GM23338 (cell line): ENCODE results near the gene PSMA5. TPM values are rescaled to one million over a fixed set of nuclear protein-coding genes. Genes with fewer than 3 reads are reported as not detected.

ENCODE experiments used
- ATAC-seq: fragments of 200-7000 bp; cut with Tn5 transposase; 3 replicates; pipeline ENCODE4 v1.9.1; 2020
- DNase-seq: peaks from one replicate; pipeline ENCODE4 v3.0.0-alpha.2; 2015; ENCODE audit warnings: low spot score
- H2AFZ ChIP-seq: fragments of 200-600 bp; sonication (generic); 2 replicates; pipeline ENCODE4 v1.8.0; 2016; ENCODE audit warnings: antibody characterized with exemption, mild to moderate bottlenecking, moderate library complexity
- H3F3A ChIP-seq: fragments of 200-600 bp; sonication (generic); replicated peaks from 2 replicates; pipeline ENCODE4 v1.8.0; 2017; ENCODE audit warnings: antibody characterized with exemption, mixed run types, low read depth
- H3K27ac ChIP-seq: fragments of 200-600 bp; sonication (generic); 2 replicates; pipeline ENCODE4 v1.6.1; 2016; ENCODE audit warnings: low read depth
- H3K27me3 ChIP-seq: fragments of 200-600 bp; sonication (generic); 2 replicates; pipeline ENCODE4 v1.8.0; 2016; ENCODE audit warnings: mild to moderate bottlenecking, mixed run types, moderate library complexity; ENCODE audit not compliant: insufficient read depth
- H3K36me3 ChIP-seq: fragments of 200-600 bp; sonication (generic); 2 replicates; pipeline ENCODE4 v1.8.0; 2016; ENCODE audit warnings: mild to moderate bottlenecking; ENCODE audit not compliant: insufficient read depth
- H3K4me1 ChIP-seq: fragments of 200-600 bp; sonication (generic); 2 replicates; pipeline ENCODE4 v1.8.0; 2016; ENCODE audit warnings: mild to moderate bottlenecking, moderate library complexity; ENCODE audit not compliant: insufficient read depth
- H3K4me2 ChIP-seq: fragments of 200-600 bp; sonication (generic); 2 replicates; pipeline ENCODE4 v1.7.1; 2017; ENCODE audit warnings: mixed run types
- H3K4me3 ChIP-seq: fragments of 200-600 bp; sonication (generic); 2 replicates; pipeline ENCODE4 v1.6.1; 2016; ENCODE audit warnings: mixed run types
- H3K79me2 ChIP-seq: fragments of 200-600 bp; sonication (generic); replicated peaks from 2 replicates; pipeline ENCODE4 v1.8.0; 2017; ENCODE audit warnings: mild to moderate bottlenecking; ENCODE audit not compliant: insufficient read depth
- H3K9me2 ChIP-seq: fragments of 200-600 bp; sonication (generic); 2 replicates; pipeline ENCODE4 v1.8.0; 2017; ENCODE audit not compliant: insufficient read depth
- H4K20me1 ChIP-seq: fragments of 200-600 bp; sonication (generic); replicated peaks from 2 replicates; pipeline ENCODE4 v1.8.0; 2017; ENCODE audit warnings: mild to moderate bottlenecking; ENCODE audit not compliant: insufficient read depth
- H3K27ac Mint-ChIP-seq: 2 replicates; pipeline ENCODE4 v1.8.0; 2020; ENCODE audit warnings: inconsistent platforms, mild to moderate bottlenecking, moderate library complexity, mixed read lengths
- H3K27me3 Mint-ChIP-seq: 3 replicates; pipeline ENCODE4 v1.8.0; 2022; ENCODE audit warnings: low read depth, mild to moderate bottlenecking, moderate library complexity, mixed read lengths, inconsistent platforms; ENCODE audit not compliant: insufficient read depth, poor library complexity
- H3K36me3 Mint-ChIP-seq: 3 replicates; pipeline ENCODE4 v1.8.0; 2021; ENCODE audit warnings: low read depth, mild to moderate bottlenecking, inconsistent platforms, moderate library complexity, mixed read lengths
- H3K4me1 Mint-ChIP-seq: 3 replicates; pipeline ENCODE4 v1.8.0; 2020; ENCODE audit warnings: mild to moderate bottlenecking, inconsistent platforms, mixed read lengths
- H3K4me3 Mint-ChIP-seq: 3 replicates; pipeline ENCODE4 v1.8.0; 2021; ENCODE audit warnings: moderate library complexity, mild to moderate bottlenecking, inconsistent platforms, mixed read lengths
- H3K9me3 Mint-ChIP-seq: 3 replicates; pipeline ENCODE4 v1.8.0; 2020; ENCODE audit warnings: moderate library complexity, mild to moderate bottlenecking, inconsistent platforms, mixed read lengths
- CTCF ChIP-seq, 2 experiments: fragments of 200-600 bp in 1 of 2; sonication (generic) in 1 of 2; conservative IDR thresholded peaks; 2 replicates each; pipeline versions ENCODE4 v1.5.1 to v1.6.1; 2016 to 2017; ENCODE audit warnings: antibody characterized with exemption in 2 of 2, low read depth in 2 of 2, mild to moderate bottlenecking in 2 of 2, moderate library complexity in 1 of 2
- EZH2 ChIP-seq: fragments of 200-600 bp; sonication (generic); IDR thresholded peaks from one replicate; pipeline ENCODE4 v1.8.0; 2017; ENCODE audit warnings: antibody characterized with exemption, mild to moderate bottlenecking, low read depth; ENCODE audit not compliant: unreplicated experiment
- EZH2phosphoT487 ChIP-seq: fragments of 200-600 bp; sonication (generic); IDR thresholded peaks from one replicate; pipeline ENCODE4 v1.8.1; 2018; ENCODE audit warnings: antibody characterized with exemption; ENCODE audit not compliant: unreplicated experiment
- POLR2AphosphoS5 ChIP-seq: IDR thresholded peaks from 2 replicates; pipeline ENCODE4 v1.6.1; 2016; ENCODE audit warnings: antibody characterized with exemption, low read depth
- REST ChIP-seq: IDR thresholded peaks from one replicate; pipeline ENCODE4 v1.6.1; 2018; ENCODE audit warnings: antibody characterized with exemption; ENCODE audit not compliant: unreplicated experiment
- ZNF462 ChIP-seq: fragments of 250-450 bp; sonication (Bioruptor Pico); IDR thresholded peaks from 2 replicates; pipeline ENCODE4 v1.5.0; 2020; ENCODE audit warnings: mild to moderate bottlenecking, moderate library complexity
- polyA plus RNA-seq: library from polyadenylated mRNA; unstranded; fragments of >200 nt; fragmentation: Nextera tagmentation; extraction: Ambion mirVana; gene quantifications from 2 replicates; pipeline ENCODE4 v1.2.1, GENCODE V29; 2016
- total RNA-seq: library from RNA; depleted of rRNA; stranded (reverse); fragments of >200 nt; shearing (Covaris generic); gene quantifications from 2 replicates; pipeline ENCODE4 v1.2.3, GENCODE V29; 2014

The PSMA5 gene
- total and polyA plus RNA-seq, 2 experiments from 2014 or later = 104 to 126 TPM

- TF ChIP-seq ZNF462 (CRISPR knock-in tag) (no peak), REST (no peak), EZH2 (no peak)
These were observed 44.0 kb upstream of the PSMA5 start (continued) for GRCh38 chr1:109470245-109470644.

- Histone ChIP-seq H3K4me2 (peak overlapping the region; percentile 19), H3K79me2 (no peaks in the 10 kb centered on the region), H3K27me3 (peaks cover 58% of the 10 kb centered on the region), H3K27ac (no peak overlapping the region), H3K36me3 (no peaks in the 10 kb centered on the region), H4K20me1 (no peaks in the 10 kb centered on the region; the same call in 1 of the 2 replicates), H3K9me2 (no peaks in the 10 kb centered on the region), H2AFZ (no peak overlapping the region), H3F3A (0 out of 2 replicates have a peak, but pooled peaks cover 5% of the 10 kb centered on the region), H3K4me1 (peaks cover 28% of the 10 kb centered on the region), H3K4me3 (0 out of 2 replicates have a peak overlapping the region, but pooled peaks have one; percentile 21)
- Mint-ChIP-seq H3K4me3 (no peak overlapping the region), H3K36me3 (no peaks in the 10 kb centered on the region; the same call in 2 of the 3 replicates), H3K4me1 (peaks cover 19% of the 10 kb centered on the region), H3K27me3 (peaks cover 42% of the 10 kb centered on the region), H3K27ac (no peak overlapping the region), H3K9me3 (no peaks in the 10 kb centered on the region)
- DNase-seq (no peak), ATAC-seq (no peak)
- TF ChIP-seq POLR2AphosphoS5 = no peak
- no peak for TF ChIP-seq CTCF (conservative IDR thresholded peaks at IDR 0.05; ENCODE audit: low read depth in 2 of 2)
- TF ChIP-seq EZH2phosphoT487 = no peak
These were observed 42.7 kb upstream of the PSMA5 start for GRCh38 chr1:109468903-109469302.
